ENCODE data around the gene MIOX.

MIOX gene

DNA sequence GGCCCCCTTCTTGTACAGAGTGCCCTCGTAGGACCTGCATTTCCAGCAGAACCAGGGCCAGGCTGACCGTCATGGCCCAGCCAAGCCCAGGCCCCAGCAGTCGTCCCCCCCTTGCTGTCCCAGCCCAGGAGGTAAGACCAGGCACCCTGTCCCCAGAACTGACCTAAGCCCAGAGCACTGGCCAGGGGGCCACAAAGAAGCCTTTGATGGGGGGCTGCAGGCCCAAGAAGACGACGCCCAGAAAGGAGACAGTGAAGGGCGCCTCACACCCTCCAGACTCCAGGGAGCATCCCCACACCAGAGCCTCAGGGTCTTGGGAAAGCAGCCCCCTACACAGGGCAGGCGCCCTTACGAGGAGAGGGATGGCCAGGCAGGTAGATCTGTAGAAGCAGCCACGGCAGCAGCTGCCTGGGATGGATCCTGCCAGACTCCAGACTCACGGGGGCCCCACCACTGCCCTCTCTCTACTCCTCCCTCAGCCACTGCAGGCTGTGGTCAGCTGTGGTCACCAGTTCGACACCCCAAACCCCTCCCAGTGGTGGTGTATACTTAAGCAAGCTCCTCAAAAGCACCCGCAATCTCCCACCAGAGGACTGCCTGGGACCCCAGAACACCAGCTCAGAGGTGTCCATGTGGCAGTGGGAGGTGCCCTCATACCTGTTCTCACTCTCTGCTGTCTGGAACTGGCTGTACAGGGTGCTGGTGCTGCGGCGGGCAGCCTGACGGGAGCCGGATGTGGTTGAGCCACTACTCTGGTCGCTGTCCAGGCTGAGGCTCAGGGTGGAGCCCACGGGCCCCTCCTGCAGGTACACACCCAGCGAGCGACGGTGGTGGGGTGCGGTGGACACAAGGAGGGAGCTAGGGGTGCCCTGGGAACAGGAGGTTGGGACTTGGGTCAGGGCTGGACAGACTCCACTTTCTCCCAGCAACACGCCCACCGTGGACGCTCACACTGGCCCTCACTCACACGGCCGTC, 38.8 kb upstream of the MIOX start:
- no peak overlapping the region for H3K4me3 ChIP-seq (ENCODE audit: low read length)
- DNase-seq (ENCODE audit: low read depth, low spot score), result no peak

DNA sequence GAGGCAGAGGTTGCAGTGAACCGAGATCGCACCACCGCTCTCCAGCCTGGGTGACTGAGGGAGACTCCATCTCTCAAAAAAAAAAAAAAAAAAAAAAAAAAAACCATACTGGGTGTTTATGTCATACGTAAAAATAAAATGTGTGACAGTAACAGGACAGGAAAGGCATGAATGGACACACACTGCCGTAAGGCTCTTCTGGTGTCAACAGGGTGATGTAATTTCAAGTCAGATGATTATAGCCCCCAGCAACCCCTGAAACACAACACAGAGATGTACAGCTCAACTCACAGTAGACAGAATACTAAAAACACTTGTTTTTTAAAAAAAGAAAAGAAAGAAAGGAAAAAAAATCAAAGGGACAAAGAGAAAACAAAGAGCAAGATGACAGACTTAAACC, 34.0 kb upstream of the MIOX start:
- no peak for DNase-seq (ENCODE audit: low read depth, low spot score)

DNA sequence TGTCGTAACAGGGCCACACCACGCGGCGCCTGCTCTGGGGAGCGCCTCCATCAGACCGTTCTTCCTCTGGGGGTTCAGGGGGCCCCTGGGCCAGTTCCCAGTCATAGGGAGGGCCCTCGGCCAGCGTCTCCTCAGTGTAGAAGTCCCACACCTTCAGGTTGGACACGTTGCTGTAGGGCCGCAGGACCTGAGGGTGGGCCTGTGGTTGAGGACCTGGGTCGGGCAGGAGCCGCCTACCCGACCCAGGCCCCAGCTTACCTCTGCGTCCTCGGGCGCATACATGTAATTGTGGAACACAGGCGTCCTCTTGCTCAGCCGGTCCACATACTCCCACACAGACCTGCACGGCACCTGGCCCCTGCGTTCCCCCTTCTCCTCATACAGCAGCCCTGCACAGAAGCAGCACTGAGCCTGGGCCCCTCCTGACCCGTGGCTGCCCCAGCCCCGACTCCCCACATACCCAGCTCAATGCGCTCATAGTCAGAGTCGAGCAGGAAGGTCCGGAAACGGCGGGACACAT, 32.0 kb upstream of the MIOX start:
- DNase-seq (ENCODE audit: low read depth, low spot score), result no peak

More for the DNA sequence above, 34.0 kb upstream of the MIOX start:
- H3K4me3 ChIP-seq (ENCODE audit: low read length), result no peak overlapping the region

DNA sequence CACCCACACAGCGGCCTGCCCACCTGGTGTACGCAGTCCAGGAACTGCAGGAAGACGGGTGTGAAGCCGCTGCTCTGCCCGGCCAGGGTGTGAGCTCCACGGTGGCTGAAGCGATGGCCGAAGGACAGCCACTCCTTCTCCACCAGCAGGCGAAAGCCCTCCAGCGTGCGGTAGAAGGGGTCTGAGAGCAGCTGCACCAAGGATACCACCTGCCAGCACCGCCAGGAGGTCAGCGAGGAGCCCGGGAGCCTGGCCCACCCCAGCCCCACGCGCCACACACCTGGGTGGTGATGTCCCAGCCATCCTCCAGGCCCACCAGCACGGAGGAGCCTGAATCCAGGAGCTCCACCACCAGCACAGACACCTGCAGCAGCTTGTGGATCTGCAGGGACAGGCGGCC, 31.5 kb upstream of the MIOX start:
- H3K4me3 ChIP-seq (ENCODE audit: low read length), result no peak overlapping the region
- no peak for DNase-seq (ENCODE audit: low read depth, low spot score)

More for the DNA sequence above, 32.0 kb upstream of the MIOX start:
- H3K4me3 ChIP-seq (ENCODE audit: low read length), result no peak overlapping the region

DNA sequence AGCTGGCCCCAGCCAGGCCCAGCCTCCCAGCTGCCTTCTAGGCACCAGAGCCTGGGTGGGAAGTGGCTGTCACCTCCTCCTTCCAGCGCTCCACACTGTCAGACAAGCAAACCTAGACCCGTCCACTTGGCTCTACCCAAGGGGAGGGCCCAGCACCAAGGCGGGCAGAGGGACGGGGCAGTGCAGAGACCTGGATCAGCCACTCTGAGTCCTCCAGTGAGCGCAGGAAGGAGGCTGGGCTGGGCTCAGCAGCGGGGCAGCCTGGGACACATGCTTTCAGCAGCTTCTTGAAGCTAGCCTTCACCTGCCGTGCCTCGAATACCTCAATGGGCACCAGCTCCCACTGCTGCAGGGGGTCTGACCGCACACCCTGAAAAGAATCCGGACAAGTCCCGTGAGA, 30.6 kb upstream of the MIOX start:
- no peak overlapping the region for H3K4me3 ChIP-seq (ENCODE audit: low read length)
- DNase-seq (ENCODE audit: low read depth, low spot score), result no peak

DNA sequence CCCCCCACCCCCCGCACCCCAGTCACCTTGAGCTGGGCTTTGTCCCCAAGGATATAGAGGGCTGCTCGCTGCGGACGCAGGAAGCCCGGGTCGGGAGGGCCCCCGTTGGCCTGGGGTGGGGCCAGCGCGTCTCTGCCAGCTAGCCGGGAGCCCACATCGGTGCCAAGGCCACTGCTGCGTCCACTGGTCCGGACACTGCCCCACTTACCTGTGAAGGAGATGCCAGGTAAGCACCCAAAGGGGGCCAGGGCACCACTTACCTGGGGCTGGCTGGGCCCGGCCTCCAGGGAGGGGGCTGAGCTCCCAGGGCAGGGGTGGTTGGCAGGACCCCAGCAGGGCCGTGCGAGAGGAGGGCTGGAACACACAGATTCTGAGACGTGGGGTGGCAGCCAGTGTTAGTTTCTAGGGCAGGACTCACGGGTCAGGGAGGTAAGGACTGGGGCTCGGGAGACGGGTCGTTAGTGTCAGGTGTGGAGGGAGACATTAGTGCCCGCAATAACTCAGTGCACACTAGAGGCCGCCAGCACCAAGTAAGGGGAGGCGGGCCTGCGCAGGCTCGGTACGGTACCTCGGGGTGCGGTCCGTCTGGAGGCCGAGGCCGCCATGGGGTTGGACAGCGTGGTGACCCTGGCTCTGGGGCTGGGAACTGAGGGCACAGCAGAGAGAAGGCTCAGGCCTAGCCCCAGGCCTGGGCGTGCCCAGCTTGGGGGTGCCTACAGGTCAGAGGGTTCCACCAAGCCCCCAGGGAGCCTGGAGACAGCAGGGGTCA, 30.0 kb upstream of the MIOX start:
- no peak for DNase-seq (ENCODE audit: low read depth, low spot score)
- H3K4me3 ChIP-seq (ENCODE audit: low read length), result no peak overlapping the region

DNA sequence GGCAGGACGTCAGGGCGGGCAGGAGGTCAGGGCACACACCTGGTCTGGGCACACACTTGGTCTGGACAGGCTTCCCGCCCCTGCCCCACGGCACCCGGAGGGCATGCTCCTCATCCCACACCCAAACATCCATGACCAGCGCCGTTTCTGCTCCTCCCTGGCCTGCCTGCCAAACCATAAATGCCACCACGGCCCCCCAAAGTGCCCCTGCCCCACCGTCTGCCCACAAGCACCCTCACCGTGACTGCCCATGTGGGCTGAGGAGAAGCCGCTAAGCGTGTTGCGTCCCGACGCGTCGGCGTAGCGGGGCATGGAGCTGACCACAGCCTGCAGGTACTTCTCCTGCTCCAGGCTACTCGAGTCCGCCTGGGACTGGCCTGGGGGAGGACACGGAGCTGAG, 27.6 kb upstream of the MIOX start:
- DNase-seq (ENCODE audit: low read depth, low spot score), result no peak
- H3K4me3 ChIP-seq (ENCODE audit: low read length), result no peak overlapping the region

DNA sequence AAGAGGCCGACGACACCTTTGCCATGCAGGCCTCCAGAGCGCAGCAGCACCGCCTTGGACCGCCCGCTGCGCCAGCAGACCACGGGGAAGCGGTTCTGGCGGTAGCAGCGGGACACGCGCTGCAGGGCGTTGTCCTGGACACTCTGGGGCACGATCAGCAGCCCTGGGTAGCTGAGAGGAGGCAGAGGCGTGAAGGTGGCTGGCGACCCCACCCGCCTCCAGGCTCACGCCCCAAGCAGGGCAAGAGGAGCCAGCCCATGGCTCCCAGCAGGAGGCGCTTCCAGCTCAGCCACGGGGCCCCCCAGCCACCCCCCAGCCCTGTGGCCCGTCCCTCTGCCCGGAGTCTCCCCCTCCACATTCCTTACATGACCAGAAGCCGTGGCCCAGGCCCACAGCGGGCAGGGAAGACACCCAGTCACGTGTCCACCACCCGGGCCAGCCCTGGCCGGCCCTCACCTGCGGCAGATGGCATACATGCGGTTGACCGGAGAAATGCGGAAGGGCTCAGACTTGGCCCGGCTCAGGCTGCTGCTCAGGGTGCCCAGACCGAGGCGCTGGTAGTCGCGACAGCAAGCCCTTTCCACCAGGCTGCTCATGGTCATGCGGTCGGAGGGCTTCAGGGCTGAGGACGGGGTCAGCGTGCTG, 27.0 kb upstream of the MIOX start:
- H3K4me3 ChIP-seq (ENCODE audit: low read length), result no peak overlapping the region
- DNase-seq (ENCODE audit: low read depth, low spot score), result no peak

DNA sequence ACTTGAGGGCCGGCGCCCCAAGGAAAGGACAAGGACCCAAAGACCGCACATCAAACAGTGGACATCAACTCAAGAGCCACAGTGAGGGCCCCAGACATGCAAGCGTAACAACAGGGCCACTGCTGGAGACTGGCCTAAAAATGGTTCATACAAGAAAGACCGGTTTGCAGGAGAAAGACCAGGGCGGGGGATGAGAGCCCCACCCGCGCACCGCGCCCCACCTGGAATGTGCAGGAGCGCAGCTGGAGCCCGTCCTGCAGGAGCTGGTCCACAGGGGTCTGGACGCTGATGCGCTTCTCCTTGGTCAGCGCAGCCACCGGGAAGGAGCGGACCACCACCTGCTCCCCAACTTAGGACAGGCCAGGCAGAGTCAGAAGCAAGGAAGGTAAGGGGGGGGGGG, 25.7 kb upstream of the MIOX start:
- no peak for DNase-seq (ENCODE audit: low read depth, low spot score)
- no peak overlapping the region for H3K4me3 ChIP-seq (ENCODE audit: low read length)

DNA sequence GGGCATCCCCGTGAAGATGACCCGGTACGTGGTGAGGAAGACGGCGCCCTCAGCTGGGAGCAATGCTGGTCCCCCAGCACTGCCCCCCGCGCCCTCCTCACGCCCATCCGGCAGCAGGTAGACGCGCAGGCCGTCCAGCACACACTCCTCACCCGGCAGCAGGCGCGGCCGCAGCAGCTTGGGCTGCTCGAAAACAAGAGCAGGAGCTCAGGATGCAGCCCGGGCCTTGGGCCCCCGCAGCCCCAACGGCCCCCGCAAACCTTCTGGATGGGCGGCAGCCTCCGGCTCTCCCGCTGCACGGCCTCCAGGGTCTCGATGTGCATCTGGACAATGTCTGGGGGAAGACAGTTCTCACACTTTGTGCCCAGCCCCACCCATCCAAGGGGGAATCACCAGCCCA, 25.1 kb upstream of the MIOX start:
- DNase-seq (ENCODE audit: low read depth, low spot score), result no peak
- H3K4me3 ChIP-seq (ENCODE audit: low read length), result no peak overlapping the region

DNA sequence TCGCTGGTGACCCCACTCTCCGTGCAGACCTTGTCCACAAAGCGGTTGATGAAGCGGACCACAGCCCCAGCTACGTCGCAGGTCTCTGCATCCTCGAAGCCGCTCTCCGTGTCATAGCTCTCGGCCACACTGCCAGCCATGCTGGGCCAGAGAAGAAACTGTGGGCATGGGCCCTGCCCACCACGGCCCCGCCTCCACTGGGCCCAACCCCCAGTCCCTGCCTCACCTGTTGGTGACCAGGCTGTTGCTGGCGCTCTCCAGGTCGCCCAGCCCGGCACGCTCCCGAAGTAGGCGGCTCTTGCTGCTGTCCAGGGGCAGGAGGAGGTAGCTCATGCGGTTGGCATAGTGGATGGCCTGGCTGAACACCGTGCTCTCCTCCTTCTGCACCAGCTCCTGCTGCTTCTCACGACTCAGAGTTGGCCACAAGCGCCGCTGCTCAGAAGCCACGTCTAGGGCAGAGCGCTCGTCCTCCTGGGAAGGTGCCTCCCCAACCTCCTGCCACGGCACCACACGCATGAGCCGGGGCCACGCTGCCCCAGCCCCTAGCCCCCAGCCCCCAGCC, 24.6 kb upstream of the MIOX start:
- DNase-seq (ENCODE audit: low read depth, low spot score), result no peak
- H3K4me3 ChIP-seq (ENCODE audit: low read length), result no peak overlapping the region

DNA sequence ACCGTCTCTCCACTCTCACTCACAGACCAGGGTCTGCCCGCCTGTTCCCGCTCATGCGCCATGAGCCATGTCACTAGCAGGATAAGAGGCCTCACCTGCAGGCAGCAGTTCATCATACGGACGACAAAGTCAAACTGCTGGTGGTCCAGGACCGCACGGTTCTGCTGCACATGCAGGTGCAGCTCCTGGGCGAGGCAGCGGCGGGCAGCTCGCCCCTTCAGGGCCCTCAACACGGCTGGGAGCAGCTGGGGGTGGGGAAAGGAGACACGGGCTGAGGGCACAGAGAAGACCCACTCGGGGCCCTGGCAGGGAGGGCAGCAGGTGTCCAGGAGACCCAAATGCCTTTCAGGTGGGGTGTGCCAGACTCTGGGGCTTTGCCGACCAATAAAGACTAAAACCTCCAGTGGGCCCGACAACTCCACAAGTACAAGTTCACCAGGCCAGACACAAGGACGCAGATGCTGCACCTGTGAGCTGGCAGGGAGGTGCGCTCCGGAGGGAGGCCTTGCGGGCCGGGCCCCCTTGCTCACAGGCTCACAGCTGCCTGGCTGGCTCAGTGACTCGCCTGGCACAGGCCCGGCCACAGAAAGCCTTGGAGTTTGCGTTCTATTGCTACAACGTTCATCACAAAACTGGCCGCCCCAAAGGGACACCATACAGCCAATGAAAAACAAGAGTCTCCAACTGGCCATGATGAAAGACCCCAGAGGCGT, 23.3 kb upstream of the MIOX start:
- H3K4me3 ChIP-seq (ENCODE audit: low read length), result no peak overlapping the region
- DNase-seq (ENCODE audit: low read depth, low spot score), result no peak

DNA sequence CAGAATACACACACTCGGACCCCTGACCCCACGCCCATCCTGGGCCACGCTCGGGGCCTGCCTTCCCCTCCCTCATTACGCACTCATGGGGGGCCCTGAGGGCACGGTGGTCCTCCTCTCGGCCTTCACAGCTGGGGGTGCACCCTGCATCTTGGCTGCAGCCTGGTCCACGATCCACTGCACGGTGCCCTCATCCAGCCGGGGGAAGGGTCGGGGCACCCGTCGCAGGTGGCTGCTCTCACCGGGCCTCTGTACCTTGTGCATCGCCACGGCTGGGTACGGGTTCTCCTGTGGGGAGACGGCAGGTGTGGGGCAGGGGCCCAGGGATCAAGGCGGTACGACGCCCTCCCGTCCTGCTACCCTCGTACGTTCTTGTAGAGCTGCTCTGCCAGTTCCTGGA, 22.2 kb upstream of the MIOX start:
- DNase-seq (ENCODE audit: low read depth, low spot score), result no peak
- no peak overlapping the region for H3K4me3 ChIP-seq (ENCODE audit: low read length)

DNA sequence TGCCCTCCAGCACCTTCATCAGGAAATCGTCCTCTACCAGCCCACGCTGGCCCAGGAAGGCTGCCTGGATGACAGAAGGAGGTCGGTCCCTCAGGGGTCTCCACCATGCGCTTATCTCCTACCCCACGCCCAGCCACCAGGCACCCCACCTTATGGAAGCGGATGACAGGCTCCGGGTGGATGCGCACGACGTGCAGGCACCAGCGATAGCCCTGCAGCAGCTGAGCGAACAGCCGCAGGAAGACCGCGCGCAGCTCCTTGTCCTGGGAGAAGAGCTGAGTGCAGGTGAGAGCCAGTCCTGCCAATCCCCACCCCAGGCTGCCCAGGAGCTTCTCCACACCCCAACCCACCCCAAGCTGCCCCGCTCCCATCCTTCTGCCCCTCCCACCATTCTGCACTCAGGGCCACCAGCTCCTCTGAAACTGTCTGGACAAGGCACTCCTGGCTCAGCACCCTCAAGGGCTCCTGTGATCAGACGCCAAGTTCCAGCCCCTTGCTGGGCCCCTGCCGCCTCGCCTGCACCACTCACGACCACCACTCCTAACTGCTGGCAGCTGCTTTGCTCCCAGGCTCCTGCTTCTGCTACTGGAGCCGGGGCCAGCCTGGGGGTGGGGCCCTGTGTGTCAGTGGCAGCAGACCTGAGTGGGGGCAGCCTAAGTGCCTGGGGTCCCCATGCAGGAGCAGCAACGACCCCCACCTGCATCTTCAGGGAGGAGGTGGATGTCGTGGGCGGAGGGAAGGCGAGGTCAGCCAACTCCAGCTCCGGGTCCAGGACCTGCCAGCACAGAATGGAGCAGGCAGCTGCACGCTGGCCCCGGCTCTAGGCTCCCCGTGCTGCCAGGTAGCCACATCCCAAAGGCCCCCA, 21.4 kb upstream of the MIOX start:
- no peak for DNase-seq (ENCODE audit: low read depth, low spot score)
- no peak overlapping the region for H3K4me3 ChIP-seq (ENCODE audit: low read length)

DNA sequence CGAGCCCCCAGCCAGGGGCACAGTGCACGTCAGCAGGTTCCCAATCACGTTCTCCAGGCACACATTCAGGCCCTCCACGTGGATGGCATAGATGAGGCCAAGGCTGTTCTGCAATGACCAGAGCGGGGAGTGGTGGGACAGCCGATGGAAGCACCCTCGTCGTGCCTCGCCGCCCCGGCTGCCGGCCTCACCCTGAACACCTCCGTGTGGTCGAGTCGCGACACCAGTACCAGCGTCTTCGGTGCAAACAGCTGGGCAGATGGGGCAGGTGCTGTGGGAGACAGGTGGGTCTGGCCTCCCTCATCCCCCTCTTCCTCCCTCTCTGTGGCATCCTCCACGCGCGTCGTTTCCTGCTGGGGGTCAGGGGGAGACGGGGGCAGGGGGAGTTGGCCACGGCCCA, 19.3 kb upstream of the MIOX start:
- no peak overlapping the region for H3K4me3 ChIP-seq (ENCODE audit: low read length)
- DNase-seq (ENCODE audit: low read depth, low spot score), result no peak

DNA sequence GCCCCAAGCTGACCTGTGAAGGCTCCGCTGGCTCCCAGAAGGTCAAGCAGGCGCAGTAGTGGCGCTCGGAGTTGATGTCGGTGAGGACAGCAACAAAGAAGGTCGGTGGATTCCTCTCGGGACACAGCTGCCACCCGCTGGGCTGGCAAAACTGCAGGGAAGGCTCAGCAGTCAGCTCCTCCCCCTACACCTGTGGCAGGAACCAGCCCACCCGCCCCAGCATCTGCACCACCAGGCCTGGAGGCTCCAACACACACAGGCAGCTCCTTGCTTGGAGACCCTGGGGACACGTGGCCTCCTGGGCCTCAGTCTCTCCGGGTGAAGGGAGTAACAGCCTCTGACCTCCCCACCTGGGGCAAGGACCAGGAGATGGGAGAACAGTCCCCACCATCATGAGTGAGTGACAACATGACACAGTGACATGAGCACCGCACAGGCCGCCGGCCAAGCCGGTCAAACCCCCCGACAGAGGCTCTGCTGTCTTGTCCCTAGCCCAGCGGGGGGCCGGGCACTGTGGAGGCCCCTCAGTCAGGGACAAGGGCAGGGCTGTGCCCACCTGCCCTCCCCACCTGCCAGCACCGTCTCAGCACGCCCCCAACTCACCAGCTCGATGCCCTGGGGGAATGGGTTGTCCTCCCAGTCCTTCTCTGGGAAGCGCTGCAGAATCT, 18.8 kb upstream of the MIOX start:
- no peak for DNase-seq (ENCODE audit: low read depth, low spot score)
- H3K4me3 ChIP-seq (ENCODE audit: low read length), result no peak overlapping the region

DNA sequence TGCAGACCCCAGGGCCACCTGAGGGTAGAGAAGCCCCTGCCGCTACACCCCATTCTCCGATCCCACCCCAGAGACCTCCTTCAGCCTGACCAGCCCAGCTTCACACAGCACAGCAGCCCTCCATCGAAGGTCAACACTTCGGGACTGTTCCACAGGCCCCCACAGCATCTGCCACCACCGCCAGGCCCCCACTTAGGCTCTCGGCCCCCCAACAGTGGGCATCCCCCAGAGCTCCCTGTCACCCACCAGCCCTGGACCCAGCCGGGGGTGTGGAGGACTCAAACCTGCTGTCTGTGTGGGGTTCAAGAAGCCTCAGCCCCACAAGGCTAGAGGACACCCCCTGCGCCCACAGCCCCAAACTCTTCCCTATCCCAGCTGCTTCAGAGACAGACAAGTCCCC, 18.0 kb upstream of the MIOX start:
- no peak for DNase-seq (ENCODE audit: low read depth, low spot score)
- peak overlapping the region; percentile 44 for H3K4me3 ChIP-seq (ENCODE audit: low read length)

Measured in Jurkat, Clone E6-1 (cell line).